Liver (tissue), 3 donors: ENCODE results near the gene SPDYA.

Experiments used
- EGR1 ChIP-seq, 2 donors: IDR thresholded peaks; 2 replicates each; pipeline ENCODE4 v1.6.1; 2016 to 2018; ENCODE audit warnings: antibody characterized with exemption in 2 of 2, low read depth in 2 of 2
- FOXA1 ChIP-seq: IDR thresholded peaks from 2 replicates; pipeline ENCODE4 v1.6.1; 2016; ENCODE audit warnings: antibody characterized with exemption
- GABPA ChIP-seq, 2 donors: IDR thresholded peaks in 1 of 2; conservative IDR thresholded peaks in 1 of 2; 2 replicates each; pipeline ENCODE4 v1.6.1; 2016; ENCODE audit warnings: antibody characterized with exemption in 2 of 2, mild to moderate bottlenecking in 1 of 2, moderate library complexity in 1 of 2
- HNF4G ChIP-seq: IDR thresholded peaks from 2 replicates; pipeline ENCODE4 v1.6.1; 2016; ENCODE audit warnings: antibody characterized with exemption
- JUND ChIP-seq, 2 donors: IDR thresholded peaks; 2 replicates each; pipeline ENCODE4 v1.6.1; 2016; ENCODE audit warnings: antibody characterized with exemption in 2 of 2
- MAX ChIP-seq: IDR thresholded peaks from 2 replicates; pipeline ENCODE4 v1.6.1; 2016; ENCODE audit warnings: antibody characterized with exemption
- RAD21 ChIP-seq, 2 donors: IDR thresholded peaks; 2 replicates each; pipeline ENCODE4 v1.6.1; 2016; ENCODE audit warnings: antibody characterized with exemption in 2 of 2, mild to moderate bottlenecking in 2 of 2
- TAF1 ChIP-seq: conservative IDR thresholded peaks from 2 replicates; pipeline ENCODE4 v1.6.1; 2016; ENCODE audit warnings: antibody characterized with exemption, mild to moderate bottlenecking
- YY1 ChIP-seq: IDR thresholded peaks from 2 replicates; pipeline ENCODE4 v1.6.1; 2016; ENCODE audit warnings: antibody characterized with exemption, mild to moderate bottlenecking
- TF ChIP-seq, protein P1 (sequence below): fragments of 150-350 bp; IDR thresholded peaks from 2 replicates; pipeline ENCODE4 v1.5.1; 2017; ENCODE audit warnings: improper control_type of control experiment, low read depth, low read length; ENCODE audit not compliant: missing input control
- TF ChIP-seq, protein P2 (sequence below): IDR thresholded peaks from 2 replicates; pipeline ENCODE4 v1.6.1; 2016; ENCODE audit warnings: antibody characterized with exemption
- TF ChIP-seq, protein P3 (sequence below): IDR thresholded peaks from 2 replicates; pipeline ENCODE4 v1.6.1; 2016; ENCODE audit warnings: antibody characterized with exemption, mild to moderate bottlenecking
- donor health status: healthy.
- donor health status: healthy.

- TF ChIP-seq, protein P1, sequence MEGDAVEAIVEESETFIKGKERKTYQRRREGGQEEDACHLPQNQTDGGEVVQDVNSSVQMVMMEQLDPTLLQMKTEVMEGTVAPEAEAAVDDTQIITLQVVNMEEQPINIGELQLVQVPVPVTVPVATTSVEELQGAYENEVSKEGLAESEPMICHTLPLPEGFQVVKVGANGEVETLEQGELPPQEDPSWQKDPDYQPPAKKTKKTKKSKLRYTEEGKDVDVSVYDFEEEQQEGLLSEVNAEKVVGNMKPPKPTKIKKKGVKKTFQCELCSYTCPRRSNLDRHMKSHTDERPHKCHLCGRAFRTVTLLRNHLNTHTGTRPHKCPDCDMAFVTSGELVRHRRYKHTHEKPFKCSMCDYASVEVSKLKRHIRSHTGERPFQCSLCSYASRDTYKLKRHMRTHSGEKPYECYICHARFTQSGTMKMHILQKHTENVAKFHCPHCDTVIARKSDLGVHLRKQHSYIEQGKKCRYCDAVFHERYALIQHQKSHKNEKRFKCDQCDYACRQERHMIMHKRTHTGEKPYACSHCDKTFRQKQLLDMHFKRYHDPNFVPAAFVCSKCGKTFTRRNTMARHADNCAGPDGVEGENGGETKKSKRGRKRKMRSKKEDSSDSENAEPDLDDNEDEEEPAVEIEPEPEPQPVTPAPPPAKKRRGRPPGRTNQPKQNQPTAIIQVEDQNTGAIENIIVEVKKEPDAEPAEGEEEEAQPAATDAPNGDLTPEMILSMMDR: no peak
- TF ChIP-seq, protein P2, sequence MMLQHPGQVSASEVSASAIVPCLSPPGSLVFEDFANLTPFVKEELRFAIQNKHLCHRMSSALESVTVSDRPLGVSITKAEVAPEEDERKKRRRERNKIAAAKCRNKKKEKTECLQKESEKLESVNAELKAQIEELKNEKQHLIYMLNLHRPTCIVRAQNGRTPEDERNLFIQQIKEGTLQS: peak; percentile 53
- TF ChIP-seq, protein P3, sequence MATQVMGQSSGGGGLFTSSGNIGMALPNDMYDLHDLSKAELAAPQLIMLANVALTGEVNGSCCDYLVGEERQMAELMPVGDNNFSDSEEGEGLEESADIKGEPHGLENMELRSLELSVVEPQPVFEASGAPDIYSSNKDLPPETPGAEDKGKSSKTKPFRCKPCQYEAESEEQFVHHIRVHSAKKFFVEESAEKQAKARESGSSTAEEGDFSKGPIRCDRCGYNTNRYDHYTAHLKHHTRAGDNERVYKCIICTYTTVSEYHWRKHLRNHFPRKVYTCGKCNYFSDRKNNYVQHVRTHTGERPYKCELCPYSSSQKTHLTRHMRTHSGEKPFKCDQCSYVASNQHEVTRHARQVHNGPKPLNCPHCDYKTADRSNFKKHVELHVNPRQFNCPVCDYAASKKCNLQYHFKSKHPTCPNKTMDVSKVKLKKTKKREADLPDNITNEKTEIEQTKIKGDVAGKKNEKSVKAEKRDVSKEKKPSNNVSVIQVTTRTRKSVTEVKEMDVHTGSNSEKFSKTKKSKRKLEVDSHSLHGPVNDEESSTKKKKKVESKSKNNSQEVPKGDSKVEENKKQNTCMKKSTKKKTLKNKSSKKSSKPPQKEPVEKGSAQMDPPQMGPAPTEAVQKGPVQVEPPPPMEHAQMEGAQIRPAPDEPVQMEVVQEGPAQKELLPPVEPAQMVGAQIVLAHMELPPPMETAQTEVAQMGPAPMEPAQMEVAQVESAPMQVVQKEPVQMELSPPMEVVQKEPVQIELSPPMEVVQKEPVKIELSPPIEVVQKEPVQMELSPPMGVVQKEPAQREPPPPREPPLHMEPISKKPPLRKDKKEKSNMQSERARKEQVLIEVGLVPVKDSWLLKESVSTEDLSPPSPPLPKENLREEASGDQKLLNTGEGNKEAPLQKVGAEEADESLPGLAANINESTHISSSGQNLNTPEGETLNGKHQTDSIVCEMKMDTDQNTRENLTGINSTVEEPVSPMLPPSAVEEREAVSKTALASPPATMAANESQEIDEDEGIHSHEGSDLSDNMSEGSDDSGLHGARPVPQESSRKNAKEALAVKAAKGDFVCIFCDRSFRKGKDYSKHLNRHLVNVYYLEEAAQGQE: peak; percentile 16
- TF ChIP-seq EGR1 (IDR thresholded peaks at IDR 0.05; ENCODE audit: low read depth in 2 of 2): peak; percentile 74 to 76
- TF ChIP-seq FOXA1: no peak
- TF ChIP-seq MAX: peak; percentile 95
- peak in 1 of 2 donors; percentile 42 for TF ChIP-seq RAD21 (IDR thresholded peaks at IDR 0.05)
- TF ChIP-seq TAF1: peak; percentile 51
- peak in 1 of 2 donors; percentile 67 for TF ChIP-seq GABPA (IDR thresholded peaks at IDR 0.05 in 1 of 2, conservative IDR thresholded peaks at IDR 0.05 in 1 of 2)
- TF ChIP-seq JUND (IDR thresholded peaks at IDR 0.05): no peak
- TF ChIP-seq HNF4G: no peak
- peak; percentile 95 for TF ChIP-seq YY1
Measured at GRCh38 chr2:28870146-28870891, 59.7 kb downstream of the SPDYA start, which contains the start of gene TRMT61B.
